Uterus (tissue), 4 donors: ENCODE data around the gene DMBT1. TPM values are rescaled to one million over a fixed set of nuclear protein-coding genes. Genes with fewer than 3 reads are reported as not detected.

Experiments
- DNase-seq, 2 donors: peaks; one replicate each; pipeline ENCODE4 v3.0.0-alpha.2; 2019 to 2020
- H3K27ac ChIP-seq, 2 donors: fragments of 200-600 bp; sonication (generic); 1 replicate in 1 of 2; 2 replicates in 1 of 2; pipeline ENCODE4 v1.5.1; 2016 to 2018
- H3K27me3 ChIP-seq, 2 donors: fragments of 200-600 bp; sonication (generic); one replicate each; pipeline ENCODE4 v1.5.1; 2018 to 2019; ENCODE audit warnings: control low read depth in 1 of 2
- H3K36me3 ChIP-seq, 2 donors: fragments of 200-600 bp; sonication (generic); one replicate each; pipeline ENCODE4 v1.5.1; 2019; ENCODE audit warnings: control low read depth in 1 of 2
- H3K4me1 ChIP-seq, 2 donors: fragments of 200-600 bp; sonication (generic); one replicate each; pipeline ENCODE4 v1.5.1; 2018 to 2019; ENCODE audit warnings: control low read depth in 1 of 2
- H3K4me3 ChIP-seq, 2 donors: fragments of 200-600 bp; sonication (generic); 1 replicate in 1 of 2; 2 replicates in 1 of 2; pipeline ENCODE4 v1.5.1; 2018 to 2019; ENCODE audit warnings: mild to moderate bottlenecking in 1 of 2
- H3K9me3 ChIP-seq, 2 donors: fragments of 200-600 bp; sonication (generic); one replicate each; pipeline ENCODE4 v1.5.1; 2019; ENCODE audit warnings: control low read depth in 1 of 2
- POLR2A ChIP-seq, 2 donors: fragments of 450-650 bp; IDR thresholded peaks; one replicate each; pipeline ENCODE4 v1.6.1; 2016; ENCODE audit warnings: antibody characterized with exemption in 2 of 2, mild to moderate bottlenecking in 1 of 2, moderate library complexity in 1 of 2
- intact Hi-C: fragments of 100-400 bp; cut with DNase I; formaldehyde crosslinking; loops from one replicate; pipeline ENCODE4 v1.15.1; 2023; ENCODE audit warnings: low total_unique reads
- total RNA-seq, 4 donors: library from RNA; depleted of rRNA in 3 of 4; stranded (reverse); fragments of >200 nt in 3 of 4; gene quantifications; one replicate each; pipeline versions ENCODE4 v1.1.0 to v1.2.4, GENCODE V29; 2014 to 2023
- TF ChIP-seq, protein P1 (sequence below), 4 experiments: fragments of 200-600 bp in 2 of 4; fragments of 450-650 bp in 2 of 4; sonication (generic) in 2 of 4; IDR thresholded peaks; one replicate each; pipeline ENCODE4 v1.5.1; 2016 to 2019; ENCODE audit warnings: antibody characterized with exemption in 4 of 4, mild to moderate bottlenecking in 2 of 4, moderate library complexity in 1 of 4
- donor health status: DM: yes; HTN: yes; CAD: no.

Gene DMBT1
- total RNA-seq, 4 donors from 2014 or later = under 0.01 to 0.21 (median 0.15) TPM; not detected in 1

DNA sequence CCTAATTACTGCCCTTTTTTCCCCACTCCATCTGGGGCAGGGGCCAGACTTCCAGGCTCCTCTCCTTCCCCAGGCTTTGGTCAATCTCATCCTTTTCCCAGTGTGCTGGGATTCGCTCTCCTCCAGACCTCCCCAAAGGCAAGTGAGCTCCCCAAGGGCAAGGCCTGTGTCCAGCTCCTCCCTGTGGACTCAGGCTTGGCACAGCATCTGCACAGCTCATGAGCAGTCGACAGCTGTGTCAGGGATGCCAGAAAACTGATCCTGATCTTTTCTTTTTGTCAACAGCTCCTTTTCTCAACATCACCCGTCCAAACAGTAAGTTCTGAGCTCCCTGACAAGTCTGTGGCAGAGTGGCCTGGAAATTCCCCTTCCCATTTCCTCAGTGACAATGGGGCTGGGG is 72.0 kb downstream of the DMBT1 start:
- no peak overlapping the region for H3K27ac ChIP-seq
- no peaks in the 10 kb centered on the region for H3K27me3 ChIP-seq
- no peak for DNase-seq
- H3K4me3 ChIP-seq = no peak overlapping the region
- intact Hi-C loops = no loop called here
- no peaks in the 10 kb centered on the region for H3K36me3 ChIP-seq
- no peak for TF ChIP-seq POLR2A (IDR thresholded peaks at IDR 0.05)
- TF ChIP-seq, protein P1, sequence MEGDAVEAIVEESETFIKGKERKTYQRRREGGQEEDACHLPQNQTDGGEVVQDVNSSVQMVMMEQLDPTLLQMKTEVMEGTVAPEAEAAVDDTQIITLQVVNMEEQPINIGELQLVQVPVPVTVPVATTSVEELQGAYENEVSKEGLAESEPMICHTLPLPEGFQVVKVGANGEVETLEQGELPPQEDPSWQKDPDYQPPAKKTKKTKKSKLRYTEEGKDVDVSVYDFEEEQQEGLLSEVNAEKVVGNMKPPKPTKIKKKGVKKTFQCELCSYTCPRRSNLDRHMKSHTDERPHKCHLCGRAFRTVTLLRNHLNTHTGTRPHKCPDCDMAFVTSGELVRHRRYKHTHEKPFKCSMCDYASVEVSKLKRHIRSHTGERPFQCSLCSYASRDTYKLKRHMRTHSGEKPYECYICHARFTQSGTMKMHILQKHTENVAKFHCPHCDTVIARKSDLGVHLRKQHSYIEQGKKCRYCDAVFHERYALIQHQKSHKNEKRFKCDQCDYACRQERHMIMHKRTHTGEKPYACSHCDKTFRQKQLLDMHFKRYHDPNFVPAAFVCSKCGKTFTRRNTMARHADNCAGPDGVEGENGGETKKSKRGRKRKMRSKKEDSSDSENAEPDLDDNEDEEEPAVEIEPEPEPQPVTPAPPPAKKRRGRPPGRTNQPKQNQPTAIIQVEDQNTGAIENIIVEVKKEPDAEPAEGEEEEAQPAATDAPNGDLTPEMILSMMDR (IDR thresholded peaks at IDR 0.05) = no peak
- H3K9me3 ChIP-seq = no peaks in the 10 kb centered on the region
- H3K4me1 ChIP-seq = no peaks in the 10 kb centered on the region

DNA sequence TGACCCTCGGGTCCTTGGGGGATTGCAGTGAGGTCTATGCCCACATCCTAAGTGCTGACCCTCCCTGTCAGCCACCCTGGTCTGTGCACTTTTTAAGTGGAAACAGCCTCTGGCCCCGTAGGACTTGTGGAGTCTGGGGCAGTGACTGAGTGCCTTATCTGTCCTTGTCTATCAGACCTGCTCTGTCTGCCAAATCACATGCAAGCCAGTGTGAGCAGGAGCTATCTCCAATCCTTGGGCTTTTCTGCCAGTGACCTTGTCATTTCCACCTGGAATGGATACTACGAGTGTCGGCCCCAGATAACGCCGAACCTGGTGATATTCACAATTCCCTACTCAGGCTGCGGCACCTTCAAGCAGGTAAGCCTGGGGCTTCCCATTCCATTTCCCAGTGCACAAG is 76.4 kb downstream of the DMBT1 start:
- no peak for DNase-seq
- H3K4me3 ChIP-seq = no peak overlapping the region
- H3K9me3 ChIP-seq = no peaks in the 10 kb centered on the region
- H3K36me3 ChIP-seq = no peaks in the 10 kb centered on the region
- no peaks in the 10 kb centered on the region for H3K27me3 ChIP-seq
- no peak for TF ChIP-seq POLR2A (IDR thresholded peaks at IDR 0.05)
- TF ChIP-seq, protein P1 (IDR thresholded peaks at IDR 0.05) = no peak
- intact Hi-C loops = no loop called here
- H3K4me1 ChIP-seq = no peaks in the 10 kb centered on the region
- H3K27ac ChIP-seq = no peak overlapping the region

DNA sequence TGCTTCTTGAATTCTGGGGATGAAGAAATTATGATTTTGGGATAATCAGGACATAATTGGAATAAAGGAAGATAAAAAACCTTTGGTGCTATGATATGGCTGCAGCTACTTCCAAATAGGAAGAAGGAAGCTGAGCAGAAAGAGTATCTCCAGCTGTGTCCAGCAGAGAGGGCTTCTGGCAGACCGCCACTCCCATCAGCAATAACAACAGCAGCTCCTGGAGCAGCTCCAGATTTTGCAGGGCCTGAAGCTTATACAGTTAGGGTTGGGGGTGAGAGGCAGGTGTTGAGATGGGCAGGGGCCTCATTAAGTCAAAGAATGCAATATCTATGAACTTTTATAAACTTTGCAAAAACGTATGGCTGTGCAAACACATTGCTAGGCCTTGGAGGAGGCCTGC is 76.8 kb downstream of the DMBT1 start:
- Histone ChIP-seq H3K27me3 (no peaks in the 10 kb centered on the region), H3K4me3 (no peak overlapping the region), H3K27ac (no peak overlapping the region), H3K4me1 (no peaks in the 10 kb centered on the region), H3K9me3 (no peaks in the 10 kb centered on the region), H3K36me3 (no peaks in the 10 kb centered on the region)
- TF ChIP-seq POLR2A (IDR thresholded peaks at IDR 0.05) = no peak
- TF ChIP-seq, protein P1 (IDR thresholded peaks at IDR 0.05) = no peak
- intact Hi-C loops = no loop called here
- no peak for DNase-seq

DNA sequence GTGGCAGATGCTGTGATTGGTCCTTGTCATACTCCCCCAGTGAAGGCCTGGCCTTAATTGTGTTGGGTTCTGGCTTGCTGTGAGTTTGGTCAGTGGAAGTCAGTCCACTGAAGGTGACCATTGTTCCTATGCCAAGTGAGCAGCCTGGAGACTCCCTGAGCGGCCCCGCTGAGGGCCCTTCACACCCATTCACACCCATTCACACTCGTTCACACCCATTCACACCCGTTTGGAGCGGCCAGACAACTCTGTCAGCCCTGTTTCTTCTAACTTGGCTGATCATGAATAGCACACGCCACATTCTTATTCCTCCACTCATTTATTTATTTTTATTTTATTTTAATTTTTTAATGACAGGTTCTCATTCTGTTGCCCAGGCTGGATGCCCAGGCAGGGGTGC is 77.6 kb downstream of the DMBT1 start:
- Histone ChIP-seq H3K27ac (no peak overlapping the region), H3K4me1 (no peaks in the 10 kb centered on the region), H3K27me3 (no peaks in the 10 kb centered on the region), H3K9me3 (no peaks in the 10 kb centered on the region), H3K36me3 (no peaks in the 10 kb centered on the region), H3K4me3 (no peak overlapping the region)
- intact Hi-C loops = no loop called here
- TF ChIP-seq, protein P1 (IDR thresholded peaks at IDR 0.05) = no peak
- TF ChIP-seq POLR2A (IDR thresholded peaks at IDR 0.05) = no peak
- no peak for DNase-seq

DNA sequence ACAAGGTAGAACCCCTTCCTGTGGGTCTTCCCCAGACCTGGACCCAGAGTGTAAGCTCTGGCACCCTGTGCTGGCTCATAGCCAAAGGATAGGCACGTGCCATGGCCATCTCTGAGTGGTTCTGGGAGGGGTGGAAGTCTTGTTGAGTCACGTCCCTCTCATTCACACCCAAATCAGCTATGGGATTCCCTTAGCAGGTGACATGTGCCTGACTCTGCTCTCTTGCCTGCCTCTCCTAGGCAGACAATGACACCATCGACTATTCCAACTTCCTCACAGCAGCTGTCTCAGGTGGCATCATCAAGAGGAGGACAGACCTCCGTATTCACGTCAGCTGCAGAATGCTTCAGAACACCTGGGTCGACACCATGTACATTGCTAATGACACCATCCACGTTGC is 79.2 kb downstream of the DMBT1 start:
- no peak for TF ChIP-seq POLR2A (IDR thresholded peaks at IDR 0.05)
- TF ChIP-seq, protein P1 (IDR thresholded peaks at IDR 0.05) = no peak
- no peaks in the 10 kb centered on the region for H3K4me1 ChIP-seq
- intact Hi-C loops = no loop called here
- H3K9me3 ChIP-seq = no peaks in the 10 kb centered on the region
- H3K36me3 ChIP-seq = no peaks in the 10 kb centered on the region
- H3K4me3 ChIP-seq = no peak overlapping the region
- H3K27ac ChIP-seq = no peak overlapping the region
- H3K27me3 ChIP-seq = no peaks in the 10 kb centered on the region
- DNase-seq = no peak
